Urothelium cell line (cell line): Measurements from ENCODE around the gene BCL6B.
"Not testable (repeated sequence)": the region's sequence is repeated elsewhere in the genome, so short reads cannot be mapped to it uniquely, and the experiment has no call there.

Experiments used
- DNase-seq: peaks from one replicate; pipeline ENCODE4 v3.0.0; 2011; ENCODE audit warnings: low spot score, mixed read lengths
- FAIRE-seq: peaks from 2 replicates; lab custom pipeline; 2011; peaks lifted over from hg19 to GRCh38; lab: Jason Lieb, UNC

The BCL6B gene

DNA sequence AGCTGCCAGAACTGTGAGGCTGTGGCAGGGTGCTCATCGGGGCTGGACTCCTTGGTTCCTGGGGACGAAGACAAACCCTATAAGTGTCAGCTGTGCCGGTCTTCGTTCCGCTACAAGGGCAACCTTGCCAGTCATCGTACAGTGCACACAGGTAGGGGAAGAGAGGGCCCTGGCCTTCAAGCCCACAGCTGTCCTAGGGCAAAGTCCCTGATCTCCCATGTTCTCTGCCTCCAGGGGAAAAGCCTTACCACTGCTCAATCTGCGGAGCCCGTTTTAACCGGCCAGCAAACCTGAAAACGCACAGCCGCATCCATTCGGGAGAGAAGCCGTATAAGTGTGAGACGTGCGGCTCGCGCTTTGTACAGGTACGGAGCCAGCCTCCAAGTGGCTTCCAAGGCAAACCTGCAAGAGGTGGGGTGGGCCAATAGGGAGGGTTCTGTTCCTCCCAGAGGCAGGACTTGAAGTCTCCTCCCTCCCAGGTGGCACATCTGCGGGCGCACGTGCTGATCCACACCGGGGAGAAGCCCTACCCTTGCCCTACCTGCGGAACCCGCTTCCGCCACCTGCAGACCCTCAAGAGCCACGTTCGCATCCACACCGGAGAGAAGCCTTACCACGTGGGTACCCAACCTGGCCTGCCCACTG is 3.7 kb downstream of the BCL6B start:
- FAIRE-seq (no peak), DNase-seq (no peak)

DNA sequence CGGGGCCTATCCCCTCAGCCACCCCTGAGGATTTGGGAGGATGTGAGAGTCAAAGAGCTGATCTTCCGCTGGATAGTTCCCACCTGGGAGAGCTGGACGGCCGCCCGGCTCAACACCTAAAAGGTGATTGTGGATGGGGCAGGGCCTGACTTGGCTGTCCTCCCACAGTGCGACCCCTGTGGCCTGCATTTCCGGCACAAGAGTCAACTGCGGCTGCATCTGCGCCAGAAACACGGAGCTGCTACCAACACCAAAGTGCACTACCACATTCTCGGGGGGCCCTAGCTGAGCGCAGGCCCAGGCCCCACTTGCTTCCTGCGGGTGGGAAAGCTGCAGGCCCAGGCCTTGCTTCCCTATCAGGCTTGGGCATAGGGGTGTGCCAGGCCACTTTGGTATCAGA is 4.5 kb downstream of the BCL6B start:
- FAIRE-seq: no peak
- DNase-seq: no peak

DNA sequence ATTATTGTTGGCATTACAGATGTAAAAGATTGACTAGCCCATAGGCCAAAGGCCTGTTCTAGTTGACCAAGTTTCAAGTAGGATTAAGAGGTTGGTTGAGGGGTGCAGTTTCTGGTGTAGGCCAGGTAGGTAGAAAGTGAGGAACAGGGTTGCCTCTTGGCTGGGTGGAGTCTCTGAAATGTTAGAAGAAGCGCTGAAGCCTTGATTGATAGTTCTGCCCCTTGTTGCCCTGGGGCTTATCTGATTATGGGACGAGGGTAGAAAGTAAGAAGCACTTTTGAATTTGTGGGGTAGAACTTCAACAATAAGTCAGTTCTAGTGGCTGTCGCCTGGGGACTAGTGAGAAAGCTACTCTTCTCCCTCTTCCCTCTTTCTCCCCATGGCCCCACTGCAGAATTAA is 6.2 kb downstream of the BCL6B start:
- no peak for FAIRE-seq

DNA sequence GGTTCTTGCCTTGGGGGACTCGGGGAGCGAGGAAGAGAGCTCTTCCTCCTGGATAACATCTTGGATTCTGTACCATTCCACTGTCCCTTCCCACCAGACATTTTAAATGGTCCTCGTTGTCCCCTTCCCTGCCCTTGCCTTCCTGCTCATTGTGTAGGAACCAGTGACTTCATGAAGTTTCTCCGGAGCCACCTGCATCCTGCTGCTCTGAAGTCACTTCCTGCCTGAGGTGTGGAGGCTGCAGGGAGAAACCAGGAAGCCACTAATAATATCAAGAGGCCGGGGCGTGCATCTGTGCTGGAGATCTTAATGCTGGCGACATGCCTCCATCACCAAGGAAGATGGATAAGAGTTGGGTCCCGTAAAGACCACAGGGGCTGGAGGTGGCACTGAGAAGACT is 6.8 kb downstream of the BCL6B start:
- no peak for FAIRE-seq
- no peak for DNase-seq

More for the DNA sequence above, 6.2 kb downstream of the BCL6B start:
- DNase-seq: no peak

GRCh38 chr17:7034955-7035590 is 12.2 kb downstream of the BCL6B start:
- FAIRE-seq: no peak
- no peak for DNase-seq

GRCh38 chr17:7035591-7036368 is 12.9 kb downstream of the BCL6B start, which contains the start of gene SLC16A13:
TSS of gene SLC16A13 (plus strand) at chr17:7036015. CDS start at chr17:7036383, 368 bp downstream.
- FAIRE-seq: peak; percentile 70
- DNase-seq: peak; percentile 95

DNA sequence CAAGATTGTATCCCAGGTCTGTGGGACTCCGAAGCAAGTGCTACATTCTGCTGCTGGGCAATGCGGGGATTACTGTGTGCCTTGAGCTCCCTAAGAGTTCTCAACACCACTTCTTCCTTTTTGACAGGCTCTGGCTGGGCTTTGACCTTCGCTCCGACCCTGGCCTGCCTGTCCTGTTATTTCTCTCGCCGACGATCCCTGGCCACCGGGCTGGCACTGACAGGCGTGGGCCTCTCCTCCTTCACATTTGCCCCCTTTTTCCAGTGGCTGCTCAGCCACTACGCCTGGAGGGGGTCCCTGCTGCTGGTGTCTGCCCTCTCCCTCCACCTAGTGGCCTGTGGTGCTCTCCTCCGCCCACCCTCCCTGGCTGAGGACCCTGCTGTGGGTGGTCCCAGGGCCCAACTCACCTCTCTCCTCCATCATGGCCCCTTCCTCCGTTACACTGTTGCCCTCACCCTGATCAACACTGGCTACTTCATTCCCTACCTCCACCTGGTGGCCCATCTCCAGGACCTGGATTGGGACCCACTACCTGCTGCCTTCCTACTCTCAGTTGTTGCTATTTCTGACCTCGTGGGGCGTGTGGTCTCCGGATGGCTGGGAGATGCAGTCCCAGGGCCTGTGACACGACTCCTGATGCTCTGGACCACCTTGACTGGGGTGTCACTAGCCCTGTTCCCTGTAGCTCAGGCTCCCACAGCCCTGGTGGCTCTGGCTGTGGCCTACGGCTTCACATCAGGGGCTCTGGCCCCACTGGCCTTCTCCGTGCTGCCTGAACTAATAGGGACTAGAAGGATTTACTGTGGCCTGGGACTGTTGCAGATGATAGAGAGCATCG is 15.4 kb downstream of the BCL6B start:
- DNase-seq (no peak), FAIRE-seq (no peak)

DNA sequence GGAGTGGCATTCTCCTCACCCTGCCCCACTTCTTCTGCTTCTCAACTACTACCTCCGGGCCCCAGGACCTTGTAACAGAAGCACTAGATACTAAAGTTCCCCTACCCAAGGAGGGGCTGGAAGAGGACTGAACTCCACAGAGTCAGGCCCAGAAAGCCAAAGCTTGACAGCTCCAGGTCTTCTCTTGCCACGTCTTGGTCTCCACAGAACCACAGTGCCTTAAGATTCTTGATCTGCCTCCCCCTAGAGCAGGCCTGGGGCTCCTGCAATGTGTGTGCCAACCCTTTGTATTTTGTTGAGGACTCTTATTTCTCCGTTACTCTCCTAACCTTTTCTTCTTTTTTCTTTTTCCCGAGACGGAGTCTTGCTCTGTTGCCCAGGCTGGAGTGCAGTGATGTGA is 17.0 kb downstream of the BCL6B start:
- DNase-seq (no peak), FAIRE-seq (no peak)

GRCh38 chr17:7041607-7042500 is 19.0 kb downstream of the BCL6B start:
- FAIRE-seq: no peak
- no peak for DNase-seq

DNA sequence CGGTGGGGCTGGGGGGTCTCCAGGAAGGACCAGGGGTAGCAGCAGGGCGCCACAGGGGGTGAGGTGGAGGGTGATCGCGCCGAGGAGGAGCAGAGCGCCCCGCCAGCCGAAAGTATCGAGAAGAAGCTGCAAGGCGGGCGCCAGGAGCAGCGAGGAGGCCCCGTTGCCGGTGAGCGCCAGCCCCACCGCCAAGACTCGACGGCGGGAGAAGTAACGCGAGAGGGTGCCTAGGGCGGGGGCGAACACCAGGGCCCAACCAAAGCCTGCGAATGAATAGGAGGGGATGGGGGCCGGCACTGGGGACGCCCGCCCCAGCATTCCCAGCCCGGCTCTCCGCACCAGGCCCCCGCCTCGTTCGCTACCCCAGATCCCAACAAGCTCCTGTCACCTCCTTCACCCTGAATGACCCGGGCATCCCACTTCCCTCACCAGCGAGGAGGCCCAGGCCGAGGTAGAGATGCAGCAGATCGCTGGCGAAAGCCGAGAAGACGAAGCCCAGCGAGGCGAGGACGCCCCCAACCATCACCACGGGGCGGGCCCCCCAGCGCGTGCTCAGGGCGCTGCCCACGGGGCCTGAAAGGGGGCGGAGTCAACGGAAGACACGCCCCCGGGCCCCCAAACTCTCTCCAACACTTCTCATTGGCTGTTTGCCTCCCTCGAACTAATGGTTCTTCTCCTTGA is 19.8 kb downstream of the BCL6B start:
- DNase-seq (no peak), FAIRE-seq (no peak)

DNA sequence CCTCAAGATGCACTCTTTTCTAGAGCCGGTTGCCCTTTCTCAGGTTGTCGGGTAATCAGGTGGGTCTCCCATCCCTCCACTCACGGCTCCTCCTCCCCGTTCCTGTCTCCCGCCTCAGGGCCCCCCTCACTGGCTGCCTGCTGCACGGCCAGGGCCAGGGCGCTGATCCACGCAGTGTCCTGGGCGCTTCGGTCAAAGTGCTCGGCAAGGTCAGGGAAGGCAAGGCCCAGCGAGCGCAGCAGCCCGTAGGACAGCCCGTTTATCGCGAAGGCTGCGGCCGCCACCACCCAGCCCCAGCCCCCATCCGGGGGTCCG is 20.3 kb downstream of the BCL6B start:
- no peak for FAIRE-seq
- no peak for DNase-seq

- DNase-seq (no peak), FAIRE-seq (no peak)
Measured at GRCh38 chr17:7043497-7044198, 20.8 kb downstream of the BCL6B start, which contains the start of gene SLC16A11. TSS of gene SLC16A11 (minus strand) at chr17:7044092. CDS start at chr17:7043513, 579 bp downstream.

DNA sequence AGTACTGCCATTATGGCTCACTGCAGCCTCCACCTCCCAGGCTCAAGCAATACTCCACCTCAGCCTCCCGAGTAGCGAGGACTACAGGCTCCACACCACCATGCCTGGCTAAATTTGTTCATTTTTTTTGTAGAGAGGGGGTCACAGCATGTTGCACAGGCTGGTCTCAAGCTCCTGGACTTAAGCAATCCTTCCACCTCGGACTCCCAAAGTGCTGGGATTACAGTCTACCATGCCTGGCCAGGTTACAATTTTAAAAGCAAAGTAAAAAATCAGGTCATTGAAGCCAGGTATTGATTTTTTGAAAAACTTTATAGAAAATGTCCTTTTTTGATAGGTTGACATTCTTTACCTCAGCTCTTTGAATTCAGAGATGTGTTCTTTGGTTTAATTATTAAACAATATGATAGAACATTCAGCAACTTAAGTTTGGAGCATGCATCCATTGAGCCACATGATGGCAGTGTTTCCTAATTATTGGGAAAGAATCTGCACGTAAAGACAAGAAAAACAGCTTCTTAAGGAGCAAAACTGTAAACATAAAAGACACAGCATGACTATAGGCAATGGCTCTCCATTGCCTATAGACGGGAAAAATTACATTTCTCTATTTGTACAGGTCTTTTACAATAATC is 22.8 kb downstream of the BCL6B start:
- DNase-seq (no peak), FAIRE-seq (no peak)

GRCh38 chr17:7046127-7046724 is 23.4 kb downstream of the BCL6B start:
- DNase-seq (no peak), FAIRE-seq (no peak)

DNA sequence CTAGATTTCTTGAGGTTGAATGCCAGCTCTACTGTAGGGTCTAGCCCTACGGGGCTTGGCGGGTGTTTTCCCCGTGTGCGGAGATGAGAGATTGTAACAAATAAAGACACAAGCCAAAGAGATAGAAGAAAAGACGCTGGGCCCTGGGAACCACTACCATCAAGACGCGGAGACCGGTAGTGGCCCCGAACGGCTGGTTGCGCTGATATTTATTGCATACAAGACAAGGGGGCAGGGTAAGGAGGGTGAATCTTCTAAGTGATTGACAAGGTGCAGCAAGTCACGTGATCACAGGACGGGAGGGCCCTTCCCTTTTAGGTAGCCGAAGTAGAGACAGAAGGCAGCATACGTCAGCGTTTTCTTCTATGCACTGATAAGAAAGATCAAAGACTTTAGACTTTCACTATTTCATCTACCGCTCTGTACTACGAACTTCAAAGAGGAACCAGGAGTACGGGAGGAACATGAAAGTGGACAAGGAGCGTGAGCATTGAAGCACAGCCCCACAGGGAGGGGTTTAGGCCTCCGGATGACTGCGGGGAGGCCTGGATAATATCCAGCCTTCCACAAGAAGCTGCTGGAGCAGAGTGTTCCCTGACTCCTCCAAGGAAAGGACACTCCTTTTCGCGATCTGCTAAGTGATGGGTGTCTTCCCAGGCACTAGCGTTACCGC is 24.0 kb downstream of the BCL6B start:
- not testable (repeated sequence) for FAIRE-seq, DNase-seq

- FAIRE-seq: no peak
- DNase-seq: no peak
Measured at GRCh38 chr17:7047566-7047965, 24.7 kb downstream of the BCL6B start.

- no peak for DNase-seq
- no peak for FAIRE-seq
Measured at GRCh38 chr17:7048968-7049367, 26.1 kb downstream of the BCL6B start.
